Measurements from ENCODE around the gene FADS2.
A peak's percentile ranks its signal among the peaks of the same experiment; 100 is the strongest.

Gene FADS2

GRCh38 chr11:61890529-61891330 lies 62.6 kb downstream of the FADS2 start:
- intact Hi-C loops (cut with DNase I; ENCODE audit: low total_unique reads), result loop anchor here (5.0 kb wide), 1 partner anchor 77 kb away; the partner anchor contains the start of gene FTH1
- peak; percentile 76 to 93 for DNase-seq
- H3K4me1 ChIP-seq, result peaks cover 0 to 63% (median 54%) of the 10 kb centered on the region in 4 donors

GRCh38 chr11:61891331-61892084 lies 63.4 kb downstream of the FADS2 start, which contains the start of gene FADS3:
Gene FADS3, minus strand, starts transcription at chr11:61891545. Its CDS starts 164 bp downstream, at chr11:61891381.
- Histone ChIP-seq H3K27me3 (no peaks in the 10 kb centered on the region), H3K4me1 (peaks cover 0 to 56% (median 47%) of the 10 kb centered on the region in 4 donors), H3K27ac (peak within 1 kb of the TSS; percentile 87 to 92), H3K9me3 (no peaks in the 10 kb centered on the region), H3K36me3 (no peaks in the 10 kb centered on the region), H3K4me3 (peak within 1 kb of the TSS; percentile 85 to 96)
- TF ChIP-seq, protein P1, sequence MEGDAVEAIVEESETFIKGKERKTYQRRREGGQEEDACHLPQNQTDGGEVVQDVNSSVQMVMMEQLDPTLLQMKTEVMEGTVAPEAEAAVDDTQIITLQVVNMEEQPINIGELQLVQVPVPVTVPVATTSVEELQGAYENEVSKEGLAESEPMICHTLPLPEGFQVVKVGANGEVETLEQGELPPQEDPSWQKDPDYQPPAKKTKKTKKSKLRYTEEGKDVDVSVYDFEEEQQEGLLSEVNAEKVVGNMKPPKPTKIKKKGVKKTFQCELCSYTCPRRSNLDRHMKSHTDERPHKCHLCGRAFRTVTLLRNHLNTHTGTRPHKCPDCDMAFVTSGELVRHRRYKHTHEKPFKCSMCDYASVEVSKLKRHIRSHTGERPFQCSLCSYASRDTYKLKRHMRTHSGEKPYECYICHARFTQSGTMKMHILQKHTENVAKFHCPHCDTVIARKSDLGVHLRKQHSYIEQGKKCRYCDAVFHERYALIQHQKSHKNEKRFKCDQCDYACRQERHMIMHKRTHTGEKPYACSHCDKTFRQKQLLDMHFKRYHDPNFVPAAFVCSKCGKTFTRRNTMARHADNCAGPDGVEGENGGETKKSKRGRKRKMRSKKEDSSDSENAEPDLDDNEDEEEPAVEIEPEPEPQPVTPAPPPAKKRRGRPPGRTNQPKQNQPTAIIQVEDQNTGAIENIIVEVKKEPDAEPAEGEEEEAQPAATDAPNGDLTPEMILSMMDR (IDR thresholded peaks at IDR 0.05), result no peak
- peak; percentile 88 to 96 for DNase-seq
- intact Hi-C loops (cut with DNase I; ENCODE audit: low total_unique reads), result loop anchor here (5.0 kb wide), 1 partner anchor 76 kb away; the partner anchor contains the start of gene FTH1

More at GRCh38 chr11:61890529-61891330, 62.6 kb downstream of the FADS2 start:
- Histone ChIP-seq H3K9me3 (no peaks in the 10 kb centered on the region), H3K36me3 (no peaks in the 10 kb centered on the region), H3K4me3 (peak overlapping the region; percentile 85 to 96), H3K27ac (peak overlapping the region; percentile 87 to 92), H3K27me3 (no peaks in the 10 kb centered on the region)
- TF ChIP-seq, protein P1 (IDR thresholded peaks at IDR 0.05), result peak in 1 of 2 experiments; percentile 30

DNA sequence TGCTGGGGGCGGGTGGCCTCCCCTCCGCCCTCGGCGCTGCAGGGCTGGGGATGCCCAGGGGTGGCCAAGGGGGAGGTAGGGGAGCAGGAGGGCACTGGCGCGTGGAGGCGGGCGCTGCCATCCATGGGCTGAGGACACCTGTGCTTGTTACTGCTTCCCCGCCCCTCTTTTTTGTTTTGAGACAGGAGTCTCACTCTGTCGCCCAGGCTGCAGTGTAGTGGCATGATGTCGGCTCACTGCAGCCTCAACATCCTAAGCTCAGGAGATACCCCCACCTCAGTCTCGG lies 63.9 kb downstream of the FADS2 start:
- Histone ChIP-seq H3K4me3 (peak overlapping the region; percentile 85 to 96), H3K9me3 (no peaks in the 10 kb centered on the region), H3K4me1 (peaks cover 0 to 51% (median 42%) of the 10 kb centered on the region in 4 donors), H3K27ac (peak overlapping the region; percentile 87 to 92), H3K36me3 (peaks cover 0 to 2% (median 0%) of the 10 kb centered on the region in 3 donors), H3K27me3 (no peaks in the 10 kb centered on the region)
- intact Hi-C loops (cut with DNase I; ENCODE audit: low total_unique reads), result loop anchor here (5.0 kb wide), 1 partner anchor 75 kb away; the partner anchor contains the start of gene FTH1
- no peak for DNase-seq
- TF ChIP-seq, protein P1 (IDR thresholded peaks at IDR 0.05), result no peak

GRCh38 chr11:61893981-61894380 lies 65.9 kb downstream of the FADS2 start:
- TF ChIP-seq, protein P1 (IDR thresholded peaks at IDR 0.05), result no peak
- no peak overlapping the region for H3K4me3 ChIP-seq
- H3K27ac ChIP-seq, result peak overlapping the region in 1 of 2 donors; percentile 87
- intact Hi-C loops (cut with DNase I; ENCODE audit: low total_unique reads), result loop anchor here (5.0 kb wide), 1 partner anchor 73 kb away; the partner anchor contains the start of gene FTH1
- no peaks in the 10 kb centered on the region for H3K9me3 ChIP-seq
- no peak for DNase-seq
- H3K36me3 ChIP-seq, result peaks cover 0 to 7% (median 0%) of the 10 kb centered on the region in 3 donors
- H3K27me3 ChIP-seq, result no peaks in the 10 kb centered on the region
- H3K4me1 ChIP-seq, result peaks cover 0 to 31% (median 24%) of the 10 kb centered on the region in 4 donors

GRCh38 chr11:61895046-61895717 lies 67.1 kb downstream of the FADS2 start:
- intact Hi-C loops (cut with DNase I; ENCODE audit: low total_unique reads), result no loop called here
- peaks cover 0 to 7% (median 4%) of the 10 kb centered on the region in 3 donors for H3K36me3 ChIP-seq
- H3K4me1 ChIP-seq, result peaks cover 0 to 24% (median 12%) of the 10 kb centered on the region in 4 donors
- no peaks in the 10 kb centered on the region for H3K9me3 ChIP-seq
- TF ChIP-seq, protein P1 (IDR thresholded peaks at IDR 0.05), result no peak
- no peak overlapping the region for H3K4me3 ChIP-seq
- DNase-seq, result no peak
- H3K27ac ChIP-seq, result no peak overlapping the region
- H3K27me3 ChIP-seq, result no peaks in the 10 kb centered on the region

Data from tibial artery (tissue), 4 donors.